ENCODE measurements around the gene JPH3.
A peak's percentile ranks its signal among the peaks of the same experiment; 100 is the strongest.
"Not testable (repeated sequence)": the region's sequence is repeated elsewhere in the genome, so short reads cannot be mapped to it uniquely, and the experiment has no call there.

The JPH3 gene

GRCh38 chr16:87654826-87655225 is 52.5 kb downstream of the JPH3 start:
- no peak for DNase-seq (ENCODE audit: low spot score)

DNA sequence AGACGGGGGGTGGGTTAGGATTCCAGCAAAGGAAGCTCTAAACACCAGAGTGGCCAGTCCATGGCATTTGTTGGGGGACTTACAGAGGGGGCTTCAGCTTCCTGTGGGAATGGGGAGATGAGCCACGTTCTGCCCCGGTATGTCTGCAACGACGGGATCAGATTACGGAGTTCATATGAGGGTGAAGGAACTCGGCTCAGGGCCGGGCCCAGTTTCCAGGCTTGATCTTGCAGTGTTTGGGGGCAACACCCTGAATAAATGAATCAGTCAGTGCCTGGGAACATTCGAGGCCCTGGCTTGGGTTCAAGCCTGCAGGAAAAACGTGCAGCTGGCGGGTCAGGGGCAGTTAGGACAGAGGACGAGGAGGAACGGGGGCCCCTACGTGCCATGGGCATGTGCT is 54.0 kb downstream of the JPH3 start:
- no peak for DNase-seq (ENCODE audit: low spot score)

- no peak for DNase-seq (ENCODE audit: low spot score)
Measured at GRCh38 chr16:87657621-87658192, 55.4 kb downstream of the JPH3 start.

DNA sequence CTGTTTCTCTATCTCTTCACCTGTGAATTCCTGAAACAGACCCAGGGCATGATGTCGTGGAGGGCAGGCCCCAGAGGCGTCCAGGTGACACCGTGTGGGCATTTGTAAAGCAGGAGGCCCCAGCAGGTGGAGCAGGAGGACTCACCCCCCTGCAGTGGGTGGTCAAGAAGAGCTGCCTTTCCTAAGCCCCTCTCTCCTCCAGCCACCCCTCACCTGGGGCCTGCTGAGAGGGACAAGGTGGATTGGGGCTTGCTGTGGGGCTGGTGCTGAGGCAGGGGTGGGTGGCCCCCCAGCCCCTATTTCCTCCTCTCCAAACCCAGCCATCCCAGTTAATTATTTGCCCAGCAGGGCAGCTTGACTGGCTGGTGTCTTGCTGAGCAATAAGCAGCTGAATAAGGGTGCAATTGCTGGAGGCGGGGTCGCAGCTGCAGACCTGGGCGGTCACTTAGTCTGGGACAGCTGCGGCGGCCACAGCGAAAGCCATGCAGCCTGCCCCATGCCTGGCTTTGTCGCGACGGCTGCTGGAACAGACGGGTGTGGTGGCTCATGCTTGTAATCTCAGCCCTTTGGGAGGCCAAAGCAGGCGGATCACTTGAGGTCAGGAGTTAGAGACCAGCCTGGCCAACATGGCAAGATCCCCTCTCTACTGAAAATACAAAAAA is 56.4 kb downstream of the JPH3 start:
- no peak for DNase-seq (ENCODE audit: low spot score)

GRCh38 chr16:87661561-87661960 is 59.3 kb downstream of the JPH3 start:
- peak; percentile 93 for DNase-seq (ENCODE audit: low spot score)

- no peak for DNase-seq (ENCODE audit: low spot score)
Measured at GRCh38 chr16:87662254-87663204, 60.2 kb downstream of the JPH3 start.

GRCh38 chr16:87664792-87665191 is 62.5 kb downstream of the JPH3 start:
- DNase-seq (ENCODE audit: low spot score) = no peak

DNA sequence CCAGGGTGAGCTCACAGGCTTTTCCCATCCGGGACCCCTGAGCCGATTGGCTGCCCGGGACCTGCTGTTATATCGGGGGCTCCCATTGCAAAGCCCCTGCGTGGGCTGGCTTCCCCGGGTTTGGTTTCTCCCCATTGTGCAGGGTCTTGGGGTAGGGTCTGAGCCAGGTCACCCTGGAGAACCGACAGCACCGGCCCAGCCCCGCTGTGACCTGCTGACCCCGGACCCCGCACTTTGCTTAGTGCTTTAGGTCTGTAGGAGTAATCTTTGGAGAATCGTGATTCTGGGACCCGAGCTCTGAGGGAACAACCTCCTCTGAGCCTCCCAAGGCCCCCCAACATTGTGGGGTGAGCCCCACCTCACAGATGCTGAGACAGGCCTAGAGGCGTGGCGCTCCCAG is 62.9 kb downstream of the JPH3 start:
- DNase-seq (ENCODE audit: low spot score) = no peak

DNA sequence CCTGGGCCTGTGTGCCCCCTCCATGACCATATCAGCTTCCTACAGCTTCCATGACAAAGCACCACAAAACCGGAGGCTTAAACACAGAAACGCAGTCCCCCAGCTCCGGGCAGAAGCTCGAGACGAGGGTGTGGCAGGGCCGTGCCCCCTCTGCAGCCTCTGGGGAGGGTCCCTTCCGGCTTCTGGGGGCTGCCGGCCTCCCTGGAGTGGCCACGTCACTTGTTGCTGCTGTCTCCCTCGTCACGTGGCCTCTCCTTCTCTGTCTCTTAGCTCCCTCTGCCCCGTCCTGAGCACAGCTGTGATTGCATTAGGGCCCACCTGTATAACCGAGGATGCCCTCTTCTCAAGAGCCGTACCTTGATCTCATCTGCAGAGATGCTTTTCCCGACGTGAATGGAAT is 64.6 kb downstream of the JPH3 start:
- no peak for DNase-seq (ENCODE audit: low spot score)

- DNase-seq (ENCODE audit: low spot score) = no peak
Measured at GRCh38 chr16:87667443-87667842, 65.1 kb downstream of the JPH3 start.

DNA sequence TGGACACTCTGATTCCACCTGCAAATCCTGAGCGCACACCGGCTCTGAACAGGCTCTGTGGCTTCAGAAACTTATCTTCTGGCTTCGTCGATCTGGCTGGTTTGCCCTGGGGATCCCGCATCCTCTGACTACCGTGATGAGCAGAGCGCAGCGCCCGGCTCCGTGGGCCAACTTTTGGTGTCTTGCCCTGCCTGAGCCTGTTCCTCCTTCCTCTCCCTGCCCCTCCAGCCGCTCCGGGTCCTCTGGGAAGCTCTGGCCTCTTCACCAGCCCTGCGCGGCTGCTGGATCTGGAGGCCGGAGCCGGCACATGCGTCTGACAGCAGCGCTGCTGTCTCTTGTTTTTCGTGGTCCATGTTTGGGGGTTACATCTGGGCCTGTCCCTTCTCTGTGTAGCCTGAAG is 65.6 kb downstream of the JPH3 start:
- no peak for DNase-seq (ENCODE audit: low spot score)

DNA sequence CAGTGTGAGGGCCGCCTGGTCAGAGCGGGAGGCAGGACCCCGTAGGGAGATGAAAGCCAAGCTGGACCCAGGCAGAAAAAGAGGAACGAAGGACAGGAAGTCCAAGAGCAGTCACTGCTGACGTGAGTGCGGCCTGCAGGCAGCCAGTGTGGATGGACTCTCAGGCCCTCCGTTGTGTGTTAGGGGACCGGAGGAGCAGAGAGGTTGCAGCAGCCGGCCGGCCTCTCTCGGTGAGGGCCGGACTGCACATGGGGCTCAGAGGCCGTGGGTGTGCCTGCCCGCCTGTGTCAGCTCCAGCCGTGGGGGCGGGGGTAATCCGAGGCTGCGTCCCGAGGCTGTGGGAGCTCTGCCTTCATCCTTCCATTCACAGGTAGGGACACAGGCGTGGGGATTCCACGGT is 67.4 kb downstream of the JPH3 start:
- no peak for DNase-seq (ENCODE audit: low spot score)

GRCh38 chr16:87671221-87671620 is 68.9 kb downstream of the JPH3 start:
- no peak for DNase-seq (ENCODE audit: low spot score)

DNA sequence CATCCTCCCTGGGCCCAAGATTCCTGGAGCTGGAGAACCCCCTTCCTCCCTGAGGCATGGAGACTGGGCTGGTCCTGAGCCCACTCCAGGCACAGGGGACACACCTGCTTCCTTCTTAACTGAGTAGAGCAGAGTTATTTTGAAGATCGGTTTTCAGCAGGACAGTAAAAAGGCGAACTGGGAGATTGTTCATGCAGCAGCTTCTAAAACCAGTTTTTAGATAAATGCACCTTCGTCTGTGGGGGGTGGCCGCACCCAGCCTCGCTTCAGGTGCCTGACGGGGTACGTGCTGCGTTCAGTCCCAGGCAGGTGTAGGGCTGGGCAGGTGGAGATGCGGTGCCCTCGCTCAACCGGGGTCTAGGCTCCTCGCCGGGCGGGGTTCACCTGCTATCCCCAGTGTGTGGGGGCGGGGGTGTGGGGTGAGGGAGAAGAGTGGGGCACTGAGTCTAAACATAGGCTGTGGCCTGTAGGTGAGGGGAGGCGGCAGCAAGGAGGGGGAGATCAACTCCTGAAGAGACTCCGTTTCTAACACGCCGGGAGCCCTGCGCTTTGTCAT is 69.5 kb downstream of the JPH3 start:
- no peak for DNase-seq (ENCODE audit: low spot score)

DNA sequence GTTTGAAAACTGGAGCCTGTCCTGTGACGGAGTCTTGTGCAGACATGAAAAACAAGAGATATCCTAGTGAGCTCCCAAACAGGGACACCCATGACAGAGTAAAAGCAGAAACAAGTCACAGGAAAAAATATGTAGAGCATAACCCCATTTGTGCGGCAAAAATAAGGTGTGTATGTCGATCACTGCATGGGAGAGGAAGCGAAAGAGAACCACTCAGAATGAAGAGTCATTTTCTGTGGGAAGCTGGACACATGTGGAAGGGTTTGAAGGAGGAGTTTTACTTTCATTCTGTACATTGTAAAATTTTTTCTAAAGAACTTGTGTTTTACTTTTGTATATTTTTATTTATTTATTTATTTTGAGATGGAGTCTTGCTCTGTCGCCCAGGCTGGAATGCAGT is 72.1 kb downstream of the JPH3 start:
- no peak for DNase-seq (ENCODE audit: low spot score)

DNA sequence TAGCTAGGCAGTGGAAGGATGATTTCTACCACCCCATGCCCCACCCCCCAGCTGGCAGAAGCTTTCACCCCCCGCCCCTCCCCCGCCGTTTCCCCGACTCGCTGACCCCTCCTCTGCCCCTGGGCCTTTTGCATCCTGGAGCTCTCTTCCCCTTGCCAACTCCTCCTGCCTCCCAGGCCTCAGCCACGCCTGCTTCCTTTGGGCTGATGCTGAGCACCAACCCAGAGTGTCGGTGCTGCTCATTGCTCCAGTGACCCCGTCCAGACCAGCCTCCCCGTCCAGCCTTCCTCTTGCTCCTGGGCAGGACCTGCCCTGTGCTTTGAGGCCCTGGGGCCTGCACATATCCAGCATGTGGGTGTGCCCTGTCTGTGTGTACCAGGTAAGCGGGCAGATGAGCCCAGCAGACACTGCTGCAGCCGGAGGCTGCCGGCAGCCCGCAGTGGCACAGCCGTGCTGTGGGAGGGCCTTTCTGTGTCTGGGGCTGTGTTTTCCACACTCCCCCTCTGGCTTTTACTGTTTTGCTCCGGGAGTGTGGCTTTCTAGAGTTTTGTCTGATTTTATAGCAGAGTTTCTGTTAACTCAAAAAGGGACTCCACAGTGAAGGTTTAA is 72.9 kb downstream of the JPH3 start:
- no peak for DNase-seq (ENCODE audit: low spot score)

GRCh38 chr16:87677830-87678229 is 75.5 kb downstream of the JPH3 start:
- no peak for DNase-seq (ENCODE audit: low spot score)

DNA sequence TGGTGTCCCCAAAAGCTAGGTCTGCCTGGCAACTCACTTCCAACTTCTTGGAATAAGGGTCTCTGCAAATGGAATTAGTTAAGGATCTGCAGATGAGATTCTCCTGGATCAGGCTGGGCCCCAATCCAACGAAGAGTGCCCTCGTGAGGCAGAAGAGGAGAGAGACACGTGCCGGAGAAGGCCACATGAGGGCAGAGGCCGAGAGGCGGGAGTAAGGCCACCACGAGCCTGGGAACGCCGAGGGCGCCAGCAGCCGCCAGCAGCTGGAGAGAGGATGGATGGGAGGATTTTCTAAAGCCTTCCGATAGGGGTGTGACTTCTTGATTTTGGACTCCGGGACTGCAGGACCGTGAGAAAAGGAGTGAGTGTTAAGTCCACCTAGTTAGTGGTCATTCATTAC is 76.3 kb downstream of the JPH3 start:
- DNase-seq (ENCODE audit: low spot score) = no peak

- no peak for DNase-seq (ENCODE audit: low spot score)
Measured at GRCh38 chr16:87679593-87680271, 77.4 kb downstream of the JPH3 start.

DNA sequence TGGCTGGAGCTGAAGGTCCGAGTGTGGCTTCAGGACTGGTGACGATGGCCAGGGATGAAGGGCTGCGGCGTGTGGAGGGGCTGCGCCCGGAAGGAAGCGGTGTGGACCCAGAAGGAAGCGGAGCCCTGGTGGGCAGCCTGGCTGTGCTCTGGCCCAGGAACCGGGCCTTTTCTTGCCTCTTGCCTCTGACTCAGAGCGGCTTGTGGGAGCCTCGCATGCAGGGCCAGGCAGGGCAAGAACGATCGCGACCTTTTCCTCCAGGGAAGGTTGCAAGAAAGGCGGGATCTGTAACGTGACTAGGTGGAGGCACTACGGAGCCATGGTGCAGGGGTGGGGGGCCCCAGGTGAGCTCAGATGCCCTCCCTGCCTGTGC is 78.0 kb downstream of the JPH3 start:
- DNase-seq (ENCODE audit: low spot score) = no peak

DNA sequence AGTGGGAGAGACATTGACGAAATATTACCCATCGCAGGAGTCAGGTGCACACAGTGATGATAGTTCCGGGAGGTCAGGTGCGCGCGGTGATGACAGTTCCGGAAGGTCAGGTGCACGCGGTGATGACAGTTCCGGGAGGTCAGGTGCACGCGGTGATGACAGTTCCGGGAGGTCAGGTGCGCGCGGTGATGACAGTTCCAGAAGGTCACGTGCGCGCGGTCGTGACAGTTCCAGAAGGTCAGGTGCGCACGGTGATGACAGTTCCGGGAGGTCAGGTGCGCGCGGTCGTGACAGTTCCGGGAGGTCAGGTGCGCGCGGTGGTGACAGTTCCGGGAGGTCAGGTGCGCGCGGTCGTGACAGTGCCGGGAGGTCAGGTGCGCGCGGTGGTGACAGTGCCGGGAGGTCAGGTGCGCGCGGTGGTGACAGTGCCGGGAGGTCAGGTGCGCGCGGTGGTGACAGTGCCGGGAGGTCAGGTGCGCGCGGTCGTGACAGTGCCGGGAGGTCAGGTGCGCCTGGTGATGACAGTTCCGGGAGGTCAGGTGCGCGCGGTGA is 78.8 kb downstream of the JPH3 start:
- DNase-seq (ENCODE audit: low spot score) = not testable (repeated sequence)
